A375 (cell line): ENCODE data around the gene SOX3. TPM values are rescaled to one million over a fixed set of nuclear protein-coding genes. Genes with fewer than 3 reads are reported as not detected.

ENCODE experiments used
- total RNA-seq: library from RNA; depleted of rRNA; stranded (reverse); fragments of >200 nt; shearing (Covaris generic); gene quantifications from 2 replicates; pipeline ENCODE4 v1.2.3, GENCODE V29; 2014; rRNA removed

The SOX3 gene
- not detected in 2 replicates for total RNA-seq

GRCh38 chrX:140504371-140505324 is at the start of gene SOX3:
Gene SOX3, minus strand, starts transcription at chrX:140505069. Its CDS starts 9 bp downstream, at chrX:140505060.

Other genes starting within 250 kb of the SOX3 start
- gene LINC00632, start 204.7 kb upstream of the SOX3 start, total RNA-seq = 5.1 and 6.6 TPM in 2 replicates